Activated CD8-positive, alpha-beta memory T cell treated with anti-CD3 and anti-CD28 coated beads, Interleukin-2, amount 50 U/mL, for 24 hours (primary cell): ENCODE results near the gene FOXL3.
"Not testable (repeated sequence)": the region's sequence is repeated elsewhere in the genome, so short reads cannot be mapped to it uniquely, and the experiment has no call there.

Experiments used
- DNase-seq: peaks from one replicate; pipeline ENCODE4 v3.0.0-alpha.2; 2020; ENCODE audit errors: extremely low read depth

FOXL3 gene

GRCh38 chr7:289756-290553, at the start of gene FOXL3:
Gene FOXL3 (plus strand): TSS chr7:290170. CDS start chr7:290170, 0 bp downstream.
- DNase-seq = no peak

GRCh38 chr7:240887-241421, 49.0 kb upstream of the FOXL3 start:
- DNase-seq = no peak

GRCh38 chr7:241513-241912, 48.5 kb upstream of the FOXL3 start:
- DNase-seq = no peak

GRCh38 chr7:242826-243579, 47.0 kb upstream of the FOXL3 start:
- DNase-seq = not testable (repeated sequence)

- DNase-seq = not testable (repeated sequence)
Observed at GRCh38 chr7:243580-243978, 46.4 kb upstream of the FOXL3 start.

GRCh38 chr7:244974-245373, 45.0 kb upstream of the FOXL3 start:
- DNase-seq = no peak

GRCh38 chr7:245574-246295, 44.2 kb upstream of the FOXL3 start:
- DNase-seq = no peak

- DNase-seq = no peak
Observed at GRCh38 chr7:246451-246850, 43.5 kb upstream of the FOXL3 start.

- no peak for DNase-seq
Observed at GRCh38 chr7:247181-247580, 42.8 kb upstream of the FOXL3 start.

GRCh38 chr7:247636-248035, 42.3 kb upstream of the FOXL3 start:
- no peak for DNase-seq

- no peak for DNase-seq
Observed at GRCh38 chr7:248732-249435, 41.1 kb upstream of the FOXL3 start.

GRCh38 chr7:249989-250388, 40.0 kb upstream of the FOXL3 start:
- no peak for DNase-seq

GRCh38 chr7:250523-250922, 39.4 kb upstream of the FOXL3 start:
- DNase-seq = no peak

GRCh38 chr7:251005-251404, 39.0 kb upstream of the FOXL3 start:
- DNase-seq = no peak

- no peak for DNase-seq
Observed at GRCh38 chr7:251446-252175, 38.4 kb upstream of the FOXL3 start.

- DNase-seq = no peak
Observed at GRCh38 chr7:252216-252965, 37.6 kb upstream of the FOXL3 start.

- DNase-seq = no peak
Observed at GRCh38 chr7:252981-253380, 37.0 kb upstream of the FOXL3 start.

GRCh38 chr7:253581-254336, 36.2 kb upstream of the FOXL3 start:
- no peak for DNase-seq

GRCh38 chr7:254337-255037, 35.5 kb upstream of the FOXL3 start:
- DNase-seq = no peak
